Testis (tissue), 3 donors: ENCODE data around the gene RBM15. TPM values are rescaled to one million over a fixed set of nuclear protein-coding genes. Genes with fewer than 3 reads are reported as not detected.

Experiments used
- DNase-seq: peaks from one replicate; pipeline ENCODE4 v3.0.0-alpha.2; 2019
- H3K27ac ChIP-seq, 2 donors: fragments of 200-600 bp; sonication (generic); one replicate each; pipeline ENCODE4 v1.5.1; 2019
- H3K27me3 ChIP-seq: fragments of 200-600 bp; sonication (generic); one replicate; pipeline ENCODE4 v1.5.1; 2019
- H3K36me3 ChIP-seq: fragments of 200-600 bp; sonication (generic); one replicate; pipeline ENCODE4 v1.5.1; 2017; ENCODE audit warnings: low read depth; ENCODE audit errors: missing control alignments
- H3K4me1 ChIP-seq: fragments of 200-600 bp; sonication (generic); one replicate; pipeline ENCODE4 v1.5.1; 2019
- H3K4me3 ChIP-seq, 2 donors: fragments of 200-600 bp; sonication (generic); one replicate each; pipeline ENCODE4 v1.5.1; 2017 to 2019
- H3K9me3 ChIP-seq: fragments of 200-600 bp; sonication (generic); one replicate; pipeline ENCODE4 v1.5.1; 2017
- CTCF ChIP-seq, 3 experiments: fragments of 450-650 bp in 2 of 3; fragments of 200-600 bp in 1 of 3; sonication (generic) in 1 of 3; IDR thresholded peaks; one replicate each; pipeline ENCODE4 v1.5.1; 2016 to 2019; ENCODE audit warnings: antibody characterized with exemption in 3 of 3, mild to moderate bottlenecking in 2 of 3, moderate library complexity in 1 of 3
- POLR2A ChIP-seq: fragments of 450-650 bp; IDR thresholded peaks from one replicate; pipeline ENCODE4 v1.6.1; 2017; ENCODE audit warnings: antibody characterized with exemption, mild to moderate bottlenecking, moderate library complexity
- whole genome bisulfite sequencing, 2 donors: methylation state at CpG; one replicate each; pipeline ENCODE4 v1.1.5; 2018; 5-methylcytosine and 5-hydroxymethylcytosine counted together
- intact Hi-C: fragments of 100-400 bp; cut with DNase I; formaldehyde crosslinking; loops from one replicate; pipeline ENCODE4 v1.15.1; 2023; ENCODE audit warnings: low total_unique reads
- polyA plus RNA-seq: library from polyadenylated mRNA; stranded (reverse); fragments of 350-450 nt; fragmentation: Illumina TruSeq; extraction: RNeasy Lipid Tissue Mini Kit (QIAGEN cat#74804); gene quantifications from one replicate; pipeline ENCODE4 v1.2.3, GENCODE V29; 2014; ENCODE audit warnings: low read depth, low replicate concordance; ENCODE audit not compliant: insufficient read depth
- total RNA-seq, 2 donors: library from RNA; depleted of rRNA; stranded (reverse); fragments of >200 nt; gene quantifications; one replicate each; pipeline ENCODE4 v1.2.3, GENCODE V29; 2016

The RBM15 gene
- total and polyA plus RNA-seq, 3 donors from 2014 or later, result 22.2 to 80.2 (median 72.8) TPM

GRCh38 chr1:110312188-110313121 lies 26.7 kb upstream of the RBM15 start:
- intact Hi-C loops, result loop anchor here (5.0 kb wide), 1 partner anchor 105 kb away; no protein-coding TSS in a partner anchor
- H3K4me1 ChIP-seq, result peaks cover 4% of the 10 kb centered on the region
- no peaks in the 10 kb centered on the region for H3K36me3 ChIP-seq
- no peak overlapping the region for H3K27ac ChIP-seq
- WGBS, 2 donors, result 48 to 69% methylated on average over 8 to 14 of the region's 14 CpGs
- TF ChIP-seq POLR2A (no peak), CTCF (IDR thresholded peaks at IDR 0.05) (peak; percentile 79 to 90 (median 90))
- no peaks in the 10 kb centered on the region for H3K27me3 ChIP-seq
- no peak overlapping the region for H3K4me3 ChIP-seq
- peak; percentile 86 for DNase-seq
- H3K9me3 ChIP-seq, result no peaks in the 10 kb centered on the region

DNA sequence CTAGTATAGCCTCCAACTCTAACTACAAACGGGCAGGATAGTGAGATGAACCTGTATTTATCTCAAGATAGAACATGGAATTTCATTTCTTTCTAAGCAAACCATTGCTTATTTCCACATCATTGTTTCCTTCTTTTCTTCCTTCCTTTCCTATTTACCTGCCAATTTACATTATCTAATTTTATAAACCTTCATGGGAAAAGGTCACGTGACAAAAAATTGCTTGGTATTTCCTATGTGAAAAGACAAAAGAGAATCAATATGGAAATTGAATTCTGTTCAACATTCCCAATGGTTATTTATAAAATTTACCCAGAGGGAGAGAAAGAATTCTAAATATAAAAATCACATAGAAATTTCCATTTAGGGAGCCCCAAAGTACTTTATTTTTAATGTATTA lies 22.4 kb upstream of the RBM15 start:
- 93 to 94% methylated on average over 2 of the region's 2 CpGs for WGBS, 2 donors
- Histone ChIP-seq H3K4me1 (peaks cover 4% of the 10 kb centered on the region), H3K27me3 (no peaks in the 10 kb centered on the region), H3K36me3 (no peaks in the 10 kb centered on the region), H3K27ac (no peak overlapping the region), H3K4me3 (no peak overlapping the region), H3K9me3 (no peaks in the 10 kb centered on the region)
- no peak for TF ChIP-seq CTCF (IDR thresholded peaks at IDR 0.05)
- TF ChIP-seq POLR2A, result no peak
- intact Hi-C loops, result no loop called here
- DNase-seq, result no peak

DNA sequence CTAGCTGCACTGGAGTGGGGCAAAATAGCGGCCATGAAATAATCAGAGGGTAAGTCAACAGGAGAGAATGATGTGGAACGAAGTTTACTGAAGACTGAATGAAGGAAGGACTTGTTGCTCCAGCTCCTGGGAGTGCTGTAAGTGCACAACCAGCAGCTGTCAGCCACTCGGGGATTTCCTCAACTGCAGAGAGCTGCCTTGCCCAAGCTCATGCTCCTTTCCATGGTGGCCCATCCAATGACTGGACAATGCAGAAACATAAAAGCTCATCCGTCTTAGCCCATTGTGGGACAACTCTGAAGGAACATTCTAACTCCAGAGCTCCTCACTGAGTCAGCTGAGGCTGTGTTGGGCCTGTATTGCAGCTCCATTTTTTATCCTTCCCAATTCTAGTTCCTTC lies 21.1 kb upstream of the RBM15 start:
- H3K27ac ChIP-seq, result no peak overlapping the region
- H3K36me3 ChIP-seq, result no peaks in the 10 kb centered on the region

DNA sequence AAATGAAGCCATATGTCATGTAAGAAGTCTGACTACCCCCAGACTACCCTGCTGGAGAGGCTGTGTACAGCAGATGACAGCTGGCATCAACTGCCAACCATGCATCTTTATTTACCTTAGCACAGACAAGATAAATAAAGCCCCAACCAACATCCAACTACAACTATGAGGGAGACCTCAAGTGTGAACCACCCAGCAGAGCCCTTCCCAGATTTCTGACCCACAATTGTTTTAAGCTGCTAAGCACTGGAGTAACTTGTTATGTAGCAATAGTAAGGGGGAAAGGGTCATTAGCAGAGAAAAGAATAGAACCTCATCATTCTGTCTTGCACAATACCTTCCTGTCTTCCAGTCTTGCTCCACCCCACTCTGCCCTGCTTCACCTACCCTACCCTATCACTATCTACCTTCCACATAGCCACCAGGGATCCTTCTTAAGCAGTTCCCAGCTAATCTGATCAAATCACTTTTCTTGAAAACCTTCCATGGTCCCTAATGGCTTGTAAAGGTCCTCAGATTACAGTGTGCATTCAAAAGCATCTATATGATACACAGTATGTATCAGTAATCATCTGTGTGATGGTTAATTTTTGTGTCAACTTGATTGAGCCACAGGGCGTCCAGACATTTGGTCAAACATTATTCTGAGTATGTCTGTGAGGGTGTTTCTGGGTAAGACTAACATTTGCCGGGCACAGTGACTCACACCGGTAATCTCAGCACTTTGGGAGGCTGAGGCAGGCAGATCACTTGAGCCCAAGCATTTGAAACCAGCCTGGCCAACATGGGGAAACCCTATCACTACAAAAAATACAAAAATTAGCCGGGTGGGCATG lies 19.6 kb upstream of the RBM15 start:
- 91 to 94% methylated on average over 4 of the region's 4 CpGs for WGBS, 2 donors
- no peaks in the 10 kb centered on the region for H3K36me3 ChIP-seq
- H3K27me3 ChIP-seq, result no peaks in the 10 kb centered on the region
- DNase-seq, result no peak
- no peak overlapping the region for H3K4me3 ChIP-seq
- H3K4me1 ChIP-seq, result no peaks in the 10 kb centered on the region
- intact Hi-C loops, result no loop called here
- H3K9me3 ChIP-seq, result no peaks in the 10 kb centered on the region
- TF ChIP-seq CTCF (IDR thresholded peaks at IDR 0.05) (no peak), POLR2A (no peak)
- H3K27ac ChIP-seq, result no peak overlapping the region

More for the DNA sequence above, 21.1 kb upstream of the RBM15 start:
- intact Hi-C loops, result no loop called here
- no peak overlapping the region for H3K4me3 ChIP-seq
- H3K27me3 ChIP-seq, result no peaks in the 10 kb centered on the region
- no peaks in the 10 kb centered on the region for H3K4me1 ChIP-seq
- DNase-seq, result no peak
- H3K9me3 ChIP-seq, result no peaks in the 10 kb centered on the region
- WGBS, 2 donors, result 87 to 90% methylated on average over 4 of the region's 4 CpGs
- TF ChIP-seq CTCF (IDR thresholded peaks at IDR 0.05) (no peak), POLR2A (no peak)
